ENCODE results near the gene INTS3.

The INTS3 gene

DNA sequence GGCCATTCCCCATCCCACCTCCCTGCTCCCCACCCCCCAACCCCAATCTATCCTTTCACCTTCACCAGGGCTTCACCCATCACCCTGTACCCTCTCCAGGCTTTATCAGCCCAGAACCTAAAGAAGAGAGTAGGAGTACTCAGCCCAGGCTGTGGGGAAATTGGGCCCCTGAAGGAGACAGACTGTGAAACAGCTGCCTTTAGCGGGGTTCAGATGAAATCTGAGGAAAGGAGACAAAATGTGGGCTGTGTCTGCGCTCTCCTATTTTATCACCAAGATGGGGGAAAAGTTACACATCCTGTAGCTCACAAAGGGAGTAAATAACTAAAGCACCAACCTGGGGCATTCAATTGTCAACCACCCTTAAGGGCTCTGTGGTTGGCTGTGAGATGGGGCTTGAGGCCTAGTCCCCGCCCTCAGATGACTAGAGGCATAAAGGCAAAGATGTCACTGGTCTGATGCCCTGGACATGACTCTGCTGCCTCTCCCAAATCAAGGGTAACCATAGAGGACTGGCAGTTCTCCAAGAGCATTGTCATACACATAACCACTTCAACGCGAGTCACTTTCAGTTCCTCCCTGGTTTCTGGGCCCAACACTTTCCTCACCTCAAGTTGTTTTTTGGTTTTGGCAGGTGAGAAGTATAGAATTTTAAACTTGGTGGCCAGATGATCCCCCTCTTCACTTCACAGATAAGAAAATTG is 77.3 kb downstream of the INTS3 start:
- TF ChIP-seq EGR1 (IDR thresholded peaks at IDR 0.05) (no peak), EP300 (IDR thresholded peaks at IDR 0.05; ENCODE audit: borderline replicate concordance) (no peak), ZBTB7A (IDR thresholded peaks at IDR 0.05; ENCODE audit: low read depth) (no peak), TEAD4 (IDR thresholded peaks at IDR 0.05) (no peak)
- TF ChIP-seq, protein P1, sequence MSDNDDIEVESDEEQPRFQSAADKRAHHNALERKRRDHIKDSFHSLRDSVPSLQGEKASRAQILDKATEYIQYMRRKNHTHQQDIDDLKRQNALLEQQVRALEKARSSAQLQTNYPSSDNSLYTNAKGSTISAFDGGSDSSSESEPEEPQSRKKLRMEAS (IDR thresholded peaks at IDR 0.05), result no peak

- no peak for TF ChIP-seq FOXM1 (IDR thresholded peaks at IDR 0.05; ENCODE audit: borderline replicate concordance, low read depth)
- TF ChIP-seq EGR1 (IDR thresholded peaks at IDR 0.05), result no peak
- no peak for TF ChIP-seq CEBPB (IDR thresholded peaks at IDR 0.05)
- no peak for TF ChIP-seq RAD21 (IDR thresholded peaks at IDR 0.05; ENCODE audit: low read depth)
These were observed 78.3 kb downstream of the INTS3 start for GRCh38 chr1:153805886-153806719.

DNA sequence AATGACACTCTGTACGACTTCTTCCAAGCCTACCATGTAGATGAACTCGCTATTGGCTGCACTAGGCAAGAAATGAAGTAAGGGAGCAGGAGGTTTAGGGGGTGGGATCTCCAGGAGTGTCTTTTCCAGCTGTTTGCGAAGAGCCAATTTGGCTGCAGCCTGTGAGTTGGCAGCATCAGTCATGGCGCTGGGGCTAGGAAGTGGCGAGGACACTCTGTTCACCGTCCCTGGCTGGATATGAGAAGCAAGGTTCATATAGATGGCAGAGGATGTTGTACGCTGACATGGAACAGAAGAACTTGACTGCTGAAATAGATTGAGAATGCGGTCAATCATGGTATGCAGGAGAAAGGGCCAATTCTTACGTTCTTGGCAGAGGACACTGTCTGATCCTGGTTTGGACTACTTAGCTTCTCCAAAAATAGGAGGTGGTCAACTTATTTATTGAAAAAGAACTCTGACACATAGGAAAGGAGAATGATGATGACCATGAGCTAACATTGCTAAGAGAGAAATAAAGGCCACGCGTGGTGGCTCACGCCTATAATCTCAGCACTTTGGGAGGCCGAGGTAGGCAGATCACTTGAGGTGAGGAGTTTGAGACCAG is 88.5 kb downstream of the INTS3 start:
- TF ChIP-seq ZBTB7A (IDR thresholded peaks at IDR 0.05; ENCODE audit: low read depth), result no peak
- TF ChIP-seq FOXM1 (IDR thresholded peaks at IDR 0.05; ENCODE audit: borderline replicate concordance, low read depth), result no peak
- TF ChIP-seq, protein P2, sequence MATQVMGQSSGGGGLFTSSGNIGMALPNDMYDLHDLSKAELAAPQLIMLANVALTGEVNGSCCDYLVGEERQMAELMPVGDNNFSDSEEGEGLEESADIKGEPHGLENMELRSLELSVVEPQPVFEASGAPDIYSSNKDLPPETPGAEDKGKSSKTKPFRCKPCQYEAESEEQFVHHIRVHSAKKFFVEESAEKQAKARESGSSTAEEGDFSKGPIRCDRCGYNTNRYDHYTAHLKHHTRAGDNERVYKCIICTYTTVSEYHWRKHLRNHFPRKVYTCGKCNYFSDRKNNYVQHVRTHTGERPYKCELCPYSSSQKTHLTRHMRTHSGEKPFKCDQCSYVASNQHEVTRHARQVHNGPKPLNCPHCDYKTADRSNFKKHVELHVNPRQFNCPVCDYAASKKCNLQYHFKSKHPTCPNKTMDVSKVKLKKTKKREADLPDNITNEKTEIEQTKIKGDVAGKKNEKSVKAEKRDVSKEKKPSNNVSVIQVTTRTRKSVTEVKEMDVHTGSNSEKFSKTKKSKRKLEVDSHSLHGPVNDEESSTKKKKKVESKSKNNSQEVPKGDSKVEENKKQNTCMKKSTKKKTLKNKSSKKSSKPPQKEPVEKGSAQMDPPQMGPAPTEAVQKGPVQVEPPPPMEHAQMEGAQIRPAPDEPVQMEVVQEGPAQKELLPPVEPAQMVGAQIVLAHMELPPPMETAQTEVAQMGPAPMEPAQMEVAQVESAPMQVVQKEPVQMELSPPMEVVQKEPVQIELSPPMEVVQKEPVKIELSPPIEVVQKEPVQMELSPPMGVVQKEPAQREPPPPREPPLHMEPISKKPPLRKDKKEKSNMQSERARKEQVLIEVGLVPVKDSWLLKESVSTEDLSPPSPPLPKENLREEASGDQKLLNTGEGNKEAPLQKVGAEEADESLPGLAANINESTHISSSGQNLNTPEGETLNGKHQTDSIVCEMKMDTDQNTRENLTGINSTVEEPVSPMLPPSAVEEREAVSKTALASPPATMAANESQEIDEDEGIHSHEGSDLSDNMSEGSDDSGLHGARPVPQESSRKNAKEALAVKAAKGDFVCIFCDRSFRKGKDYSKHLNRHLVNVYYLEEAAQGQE (IDR thresholded peaks at IDR 0.05; ENCODE audit: low read depth), result no peak
- no peak for TF ChIP-seq TCF12 (IDR thresholded peaks at IDR 0.05; ENCODE audit: low read depth)
- no peak for TF ChIP-seq TAF1 (IDR thresholded peaks at IDR 0.05; ENCODE audit: low read depth)
- no peak for TF ChIP-seq CREB1 (IDR thresholded peaks at IDR 0.05; ENCODE audit: low read depth)
- TF ChIP-seq CEBPB (IDR thresholded peaks at IDR 0.05), result no peak
- TF ChIP-seq EGR1 (IDR thresholded peaks at IDR 0.05), result no peak
- no peak for TF ChIP-seq TEAD4 (IDR thresholded peaks at IDR 0.05)
- TF ChIP-seq RAD21 (IDR thresholded peaks at IDR 0.05; ENCODE audit: low read depth), result no peak
- TF ChIP-seq, protein P3, sequence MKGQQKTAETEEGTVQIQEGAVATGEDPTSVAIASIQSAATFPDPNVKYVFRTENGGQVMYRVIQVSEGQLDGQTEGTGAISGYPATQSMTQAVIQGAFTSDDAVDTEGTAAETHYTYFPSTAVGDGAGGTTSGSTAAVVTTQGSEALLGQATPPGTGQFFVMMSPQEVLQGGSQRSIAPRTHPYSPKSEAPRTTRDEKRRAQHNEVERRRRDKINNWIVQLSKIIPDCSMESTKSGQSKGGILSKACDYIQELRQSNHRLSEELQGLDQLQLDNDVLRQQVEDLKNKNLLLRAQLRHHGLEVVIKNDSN (IDR thresholded peaks at IDR 0.05), result no peak
- no peak for TF ChIP-seq YY1 (IDR thresholded peaks at IDR 0.05; ENCODE audit: low read depth)
- TF ChIP-seq, protein P1 (IDR thresholded peaks at IDR 0.05), result no peak
- no peak for TF ChIP-seq NFIC (IDR thresholded peaks at IDR 0.05)
- no peak for TF ChIP-seq EP300 (IDR thresholded peaks at IDR 0.05; ENCODE audit: borderline replicate concordance)

GRCh38 chr1:153818876-153819275 is 91.0 kb downstream of the INTS3 start:
- no peak for TF ChIP-seq RAD21 (IDR thresholded peaks at IDR 0.05; ENCODE audit: low read depth)
- no peak for TF ChIP-seq CREB1 (IDR thresholded peaks at IDR 0.05; ENCODE audit: low read depth)
